Aorta (tissue), 5 donors: Measurements from ENCODE around the gene FLVCR1. TPM values are rescaled to one million over a fixed set of nuclear protein-coding genes. Genes with fewer than 3 reads are reported as not detected.
A peak's percentile ranks its signal among the peaks of the same experiment; 100 is the strongest.

ENCODE experiments used
- ATAC-seq: fragments of 200-7000 bp; cut with Tn5 transposase; one replicate; pipeline ENCODE4 v1.9.1; 2022; ENCODE audit warnings: moderate library complexity; ENCODE audit not compliant: low FRiP score
- DNase-seq, 2 donors: peaks; one replicate each; pipeline ENCODE4 v3.0.0-alpha.2; 2020
- H3K27ac ChIP-seq, 2 donors: one replicate each; pipeline ENCODE4 v1.5.1; 2013; ENCODE audit warnings: low read length in 2 of 2, mild to moderate bottlenecking in 2 of 2, moderate library complexity in 2 of 2, control low read depth in 1 of 2, inconsistent platforms in 1 of 2, low read depth in 1 of 2
- H3K27me3 ChIP-seq, 2 donors: one replicate each; pipeline ENCODE4 v1.6.1; 2013; ENCODE audit warnings: control low read depth in 1 of 2, low read length in 1 of 2, mild to moderate bottlenecking in 1 of 2, moderate library complexity in 1 of 2; ENCODE audit not compliant: insufficient read depth in 2 of 2, control insufficient read depth in 1 of 2
- H3K36me3 ChIP-seq, 2 donors: one replicate each; pipeline ENCODE4 v1.6.1; 2013; ENCODE audit warnings: control low read depth in 1 of 2, low read length in 1 of 2, mild to moderate bottlenecking in 1 of 2; ENCODE audit not compliant: insufficient read depth in 2 of 2, control insufficient read depth in 1 of 2
- H3K4me1 ChIP-seq, 2 donors: one replicate each; pipeline ENCODE4 v1.6.1; 2013; ENCODE audit warnings: low read length in 2 of 2, control low read depth in 1 of 2, mild to moderate bottlenecking in 1 of 2, moderate library complexity in 1 of 2; ENCODE audit not compliant: insufficient read depth in 2 of 2, control insufficient read depth in 1 of 2
- H3K4me3 ChIP-seq, 2 donors: one replicate each; pipeline ENCODE4 v1.5.1; 2013; ENCODE audit warnings: low read length in 2 of 2, control low read depth in 1 of 2, mild to moderate bottlenecking in 1 of 2
- H3K9me3 ChIP-seq: one replicate; pipeline ENCODE4 v1.6.1; 2013; ENCODE audit warnings: mild to moderate bottlenecking, low read length; ENCODE audit not compliant: control insufficient read depth
- WGBS, 2 donors: extraction: QIAGEN DNeasy Blood & Tissue Kit; methylation state at CpG; one replicate each; pipeline ENCODE4 v1.1.7; 2013; 5-methylcytosine and 5-hydroxymethylcytosine counted together
- intact Hi-C, 2 donors: fragments of 100-400 bp; cut with DNase I; formaldehyde crosslinking; loops; one replicate each; pipeline versions ENCODE4 v1.14.2 to v1.15.0; 2022
- polyA plus RNA-seq, 2 donors: library from polyadenylated mRNA; stranded (reverse); fragments of 200-250 nt; gene quantifications; one replicate each; pipeline ENCODE4 v1.2.3, GENCODE V29; 2013
- total RNA-seq, 2 donors: library from RNA; stranded (reverse); fragmentation: NEBNext Ultra II Directional; extraction: Animal tissue kit (Norgen Biotek cat#: 25700); gene quantifications; one replicate each; pipeline ENCODE4 v1.2.1, GENCODE V29; 2021
- donor health status: healthy with polysubstance abuse.
- donor health status: Bipolar disorder and iron deficiency.
- donor health status: DM: no; HTN: no; CAD: no.
- donor health status: DM: no; HTN: no; CAD: no.
- donor health status: DM: yes; HTN: yes; CAD: no.

The FLVCR1 gene
- total and polyA plus RNA-seq, 4 donors, result 2.6 to 7.7 (median 4.9) TPM

DNA sequence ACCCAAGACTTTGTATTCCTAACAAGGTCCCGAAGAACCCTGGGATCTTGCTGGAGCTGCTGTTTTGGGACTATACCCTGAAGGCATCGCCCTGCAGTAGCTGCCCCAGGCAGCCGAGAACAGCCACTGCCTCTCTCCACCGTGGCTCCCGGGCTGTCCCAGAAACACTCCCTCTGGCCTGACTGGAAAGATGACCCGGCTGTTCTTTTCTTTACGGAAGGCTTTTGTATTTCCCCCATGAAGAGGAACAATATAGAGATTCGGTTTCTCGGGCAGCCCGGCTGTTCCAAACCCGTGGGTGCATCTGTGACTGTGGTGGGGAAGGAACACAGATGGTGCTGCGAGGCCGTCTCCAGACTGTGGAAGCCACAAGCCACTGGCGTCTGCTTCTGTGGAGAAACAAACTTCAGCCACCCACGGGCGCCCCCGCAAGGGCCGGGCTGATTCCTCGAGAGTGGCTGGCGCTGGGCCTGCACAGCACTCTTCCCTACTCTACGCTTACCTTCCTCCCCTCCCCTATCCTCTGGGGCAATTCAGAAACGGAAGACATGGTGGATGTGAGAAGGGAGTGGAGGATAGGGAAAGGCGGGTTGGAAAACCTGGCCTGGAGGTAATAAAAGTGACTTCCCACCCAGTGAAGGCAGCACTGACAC is 58.5 kb downstream of the FLVCR1 start:
- H3K27me3 ChIP-seq, result no peaks in the 10 kb centered on the region
- ATAC-seq, result peak; percentile 60
- peak; percentile 66 to 78 for DNase-seq
- 24% methylated on average over 23 of the region's 23 CpGs for WGBS, 2 donors
- no peaks in the 10 kb centered on the region for H3K36me3 ChIP-seq
- no peaks in the 10 kb centered on the region for H3K4me1 ChIP-seq
- intact Hi-C loops, result no loop called here
- H3K9me3 ChIP-seq, result no peaks in the 10 kb centered on the region
- H3K4me3 ChIP-seq, result no peak overlapping the region
- H3K27ac ChIP-seq, result no peak overlapping the region

DNA sequence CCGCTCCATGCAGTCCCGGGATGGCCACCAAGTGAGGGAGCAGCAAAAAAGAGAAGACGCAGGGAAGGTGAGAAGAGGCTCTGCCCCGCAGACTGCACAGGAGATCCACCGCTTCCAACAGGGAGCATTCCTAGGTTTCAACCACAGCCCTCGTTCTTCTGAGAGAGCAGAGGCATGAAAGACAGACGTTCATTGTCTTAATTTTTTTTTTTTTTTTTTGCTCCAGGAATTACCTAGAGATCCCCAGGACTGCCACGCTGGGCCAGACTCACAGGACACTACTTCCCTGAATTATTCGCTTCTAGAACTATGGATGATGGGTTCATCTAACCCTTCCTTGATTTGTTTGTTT is 59.0 kb downstream of the FLVCR1 start:
- H3K36me3 ChIP-seq, result no peaks in the 10 kb centered on the region
- DNase-seq, result no peak
- no peaks in the 10 kb centered on the region for H3K9me3 ChIP-seq
- H3K4me3 ChIP-seq, result no peak overlapping the region
- 71 to 74% methylated on average over 9 of the region's 9 CpGs for WGBS, 2 donors
- H3K27me3 ChIP-seq, result no peaks in the 10 kb centered on the region
- peak; percentile 19 for ATAC-seq
- intact Hi-C loops, result no loop called here
- H3K27ac ChIP-seq, result no peak overlapping the region
- no peaks in the 10 kb centered on the region for H3K4me1 ChIP-seq

- ATAC-seq, result no peak
- no peaks in the 10 kb centered on the region for H3K4me1 ChIP-seq
- no peak overlapping the region for H3K4me3 ChIP-seq
- no peaks in the 10 kb centered on the region for H3K27me3 ChIP-seq
- H3K36me3 ChIP-seq, result no peaks in the 10 kb centered on the region
- intact Hi-C loops, result no loop called here
- H3K27ac ChIP-seq, result no peak overlapping the region
- 64 to 67% methylated on average over 5 of the region's 5 CpGs for WGBS, 2 donors
- H3K9me3 ChIP-seq, result no peaks in the 10 kb centered on the region
- no peak for DNase-seq
Measured at GRCh38 chr1:212917858-212918257, 59.8 kb downstream of the FLVCR1 start.

GRCh38 chr1:212918824-212919223 is 60.7 kb downstream of the FLVCR1 start:
- no peaks in the 10 kb centered on the region for H3K36me3 ChIP-seq
- no peak overlapping the region for H3K4me3 ChIP-seq
- H3K27me3 ChIP-seq, result no peaks in the 10 kb centered on the region
- no peaks in the 10 kb centered on the region for H3K4me1 ChIP-seq
- DNase-seq (no peak), ATAC-seq (no peak)
- no peak overlapping the region for H3K27ac ChIP-seq
- 62 to 71% methylated on average over 2 of the region's 2 CpGs for WGBS, 2 donors
- no peaks in the 10 kb centered on the region for H3K9me3 ChIP-seq
- intact Hi-C loops, result no loop called here

GRCh38 chr1:212920246-212920645 is 62.2 kb downstream of the FLVCR1 start:
- no peak for ATAC-seq
- Histone ChIP-seq H3K4me3 (no peak overlapping the region), H3K27ac (no peak overlapping the region), H3K27me3 (no peaks in the 10 kb centered on the region), H3K4me1 (no peaks in the 10 kb centered on the region), H3K36me3 (no peaks in the 10 kb centered on the region), H3K9me3 (no peaks in the 10 kb centered on the region)
- intact Hi-C loops, result no loop called here
- no peak for DNase-seq
- 72 to 80% methylated on average over 7 of the region's 7 CpGs for WGBS, 2 donors

- no peaks in the 10 kb centered on the region for H3K36me3 ChIP-seq
- H3K4me3 ChIP-seq, result no peak overlapping the region
- intact Hi-C loops, result no loop called here
- DNase-seq, result no peak
- H3K9me3 ChIP-seq, result no peaks in the 10 kb centered on the region
- ATAC-seq, result no peak
- H3K4me1 ChIP-seq, result no peaks in the 10 kb centered on the region
- no peak overlapping the region for H3K27ac ChIP-seq
- WGBS, 2 donors, result 72 to 73% methylated on average over 6 of the region's 6 CpGs
- no peaks in the 10 kb centered on the region for H3K27me3 ChIP-seq
Measured at GRCh38 chr1:212920896-212921295, 62.8 kb downstream of the FLVCR1 start.

GRCh38 chr1:212922016-212922415 is 63.9 kb downstream of the FLVCR1 start:
- intact Hi-C loops, result no loop called here
- peaks cover 1% of the 10 kb centered on the region for H3K9me3 ChIP-seq
- H3K4me3 ChIP-seq, result no peak overlapping the region
- no peaks in the 10 kb centered on the region for H3K27me3 ChIP-seq
- H3K4me1 ChIP-seq, result no peaks in the 10 kb centered on the region
- no peak overlapping the region for H3K27ac ChIP-seq
- H3K36me3 ChIP-seq, result no peaks in the 10 kb centered on the region
- WGBS, 2 donors, result 83 to 86% methylated on average over 5 of the region's 5 CpGs
- DNase-seq (no peak), ATAC-seq (no peak)

GRCh38 chr1:212926372-212926771 is 68.3 kb downstream of the FLVCR1 start:
- intact Hi-C loops, result no loop called here
- ATAC-seq, result no peak
- Histone ChIP-seq H3K9me3 (peaks cover 2% of the 10 kb centered on the region), H3K4me3 (no peak overlapping the region), H3K27me3 (no peaks in the 10 kb centered on the region), H3K36me3 (no peaks in the 10 kb centered on the region), H3K4me1 (no peaks in the 10 kb centered on the region), H3K27ac (no peak overlapping the region)
- no peak for DNase-seq
- 88 to 94% methylated on average over 6 of the region's 6 CpGs for WGBS, 2 donors

GRCh38 chr1:212928323-212929291 is 70.5 kb downstream of the FLVCR1 start:
- intact Hi-C loops, result no loop called here
- DNase-seq, result no peak
- Histone ChIP-seq H3K9me3 (peaks cover 2% of the 10 kb centered on the region), H3K27ac (no peak overlapping the region), H3K27me3 (no peaks in the 10 kb centered on the region), H3K36me3 (no peaks in the 10 kb centered on the region), H3K4me3 (no peak overlapping the region), H3K4me1 (no peaks in the 10 kb centered on the region)
- WGBS, 2 donors, result 66 to 71% methylated on average over 10 of the region's 10 CpGs
- no peak for ATAC-seq
